WTC11 (cell line): Measurements from ENCODE around the gene FGFRL1.

ENCODE experiments used
- ATF2 ChIP-seq: sonication (generic); formaldehyde crosslinking; IDR thresholded peaks from 2 replicates; pipeline ENCODE4 v1.8.1; 2022; ENCODE audit warnings: low read depth, missing genetic modification reagents, borderline replicate concordance
- EMX1 ChIP-seq: fragments of 250-450 bp; sonication (Bioruptor Pico); IDR thresholded peaks from 2 replicates; pipeline ENCODE4 v1.8.0; 2021; ENCODE audit warnings: mild to moderate bottlenecking
- GABPB1 ChIP-seq: sonication (generic); formaldehyde crosslinking; IDR thresholded peaks from 2 replicates; pipeline ENCODE4 v1.8.1; 2023; ENCODE audit warnings: mild to moderate bottlenecking, missing genetic modification reagents
- JUN ChIP-seq: sonication (generic); formaldehyde crosslinking; IDR thresholded peaks from 2 replicates; pipeline ENCODE4 v1.8.0; 2023; ENCODE audit warnings: mild to moderate bottlenecking, missing genetic modification reagents
- MXD4 ChIP-seq: fragments of 250-450 bp; sonication (Bioruptor Pico); IDR thresholded peaks from 2 replicates; pipeline ENCODE4 v1.8.0; 2021; ENCODE audit warnings: mild to moderate bottlenecking, moderate library complexity, borderline replicate concordance
- TF ChIP-seq, protein P1 (sequence below): fragments of 200-600 bp; IDR thresholded peaks from 2 replicates; pipeline ENCODE4 v1.8.0; 2022; ENCODE audit warnings: antibody characterized with exemption
- TF ChIP-seq, protein P2 (sequence below): sonication (generic); formaldehyde crosslinking; IDR thresholded peaks from 2 replicates; pipeline ENCODE4 v1.8.1; 2023; ENCODE audit warnings: mild to moderate bottlenecking, missing genetic modification reagents, moderate library complexity

DNA sequence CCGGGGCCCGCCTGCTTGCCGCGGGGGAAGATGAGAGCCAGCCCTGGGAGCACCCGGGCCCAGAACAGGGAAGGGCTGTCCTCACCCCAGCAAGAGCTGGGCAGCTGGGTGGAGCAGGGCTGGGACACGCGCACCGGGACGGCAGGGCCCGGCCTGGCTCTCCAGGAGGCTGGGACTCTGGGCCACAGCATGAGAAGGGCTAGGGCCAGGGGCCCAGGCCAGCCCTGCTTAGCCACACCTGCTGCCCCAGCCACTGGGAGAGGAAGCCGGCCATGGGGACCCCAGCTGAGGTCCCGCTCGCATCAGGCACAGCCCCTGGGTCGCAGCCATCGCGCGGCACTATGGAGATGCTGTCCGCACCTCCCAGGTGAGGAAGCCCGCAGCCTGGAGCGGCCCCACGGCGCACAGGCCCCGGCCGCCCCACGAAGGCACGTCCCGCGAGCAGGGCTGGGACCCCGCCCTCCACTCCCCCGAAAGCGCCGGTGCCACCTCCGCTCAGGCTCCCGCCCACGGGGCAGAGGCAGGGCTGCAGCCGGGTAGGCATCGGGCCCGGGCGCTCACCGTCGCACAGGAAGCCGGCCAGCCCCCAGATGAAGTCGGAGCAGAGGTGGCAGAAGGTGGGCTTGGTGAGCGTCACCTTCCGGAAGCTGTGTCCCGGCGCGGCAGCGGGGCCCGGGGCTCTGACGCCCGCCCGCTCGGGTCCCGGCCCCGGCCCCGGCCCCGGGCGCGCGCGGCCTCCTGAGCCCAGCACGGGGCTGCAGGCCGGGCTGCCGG is 38.6 kb upstream of the FGFRL1 start:
- TF ChIP-seq, protein P1, sequence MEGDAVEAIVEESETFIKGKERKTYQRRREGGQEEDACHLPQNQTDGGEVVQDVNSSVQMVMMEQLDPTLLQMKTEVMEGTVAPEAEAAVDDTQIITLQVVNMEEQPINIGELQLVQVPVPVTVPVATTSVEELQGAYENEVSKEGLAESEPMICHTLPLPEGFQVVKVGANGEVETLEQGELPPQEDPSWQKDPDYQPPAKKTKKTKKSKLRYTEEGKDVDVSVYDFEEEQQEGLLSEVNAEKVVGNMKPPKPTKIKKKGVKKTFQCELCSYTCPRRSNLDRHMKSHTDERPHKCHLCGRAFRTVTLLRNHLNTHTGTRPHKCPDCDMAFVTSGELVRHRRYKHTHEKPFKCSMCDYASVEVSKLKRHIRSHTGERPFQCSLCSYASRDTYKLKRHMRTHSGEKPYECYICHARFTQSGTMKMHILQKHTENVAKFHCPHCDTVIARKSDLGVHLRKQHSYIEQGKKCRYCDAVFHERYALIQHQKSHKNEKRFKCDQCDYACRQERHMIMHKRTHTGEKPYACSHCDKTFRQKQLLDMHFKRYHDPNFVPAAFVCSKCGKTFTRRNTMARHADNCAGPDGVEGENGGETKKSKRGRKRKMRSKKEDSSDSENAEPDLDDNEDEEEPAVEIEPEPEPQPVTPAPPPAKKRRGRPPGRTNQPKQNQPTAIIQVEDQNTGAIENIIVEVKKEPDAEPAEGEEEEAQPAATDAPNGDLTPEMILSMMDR, result no peak
- no peak for TF ChIP-seq JUN (CRISPR knock-in tag)
- no peak for TF ChIP-seq EMX1
- no peak for TF ChIP-seq MXD4 (CRISPR knock-in tag)
- no peak for TF ChIP-seq ATF2 (CRISPR knock-in tag)
- no peak for TF ChIP-seq GABPB1 (CRISPR knock-in tag)
- TF ChIP-seq, protein P2, sequence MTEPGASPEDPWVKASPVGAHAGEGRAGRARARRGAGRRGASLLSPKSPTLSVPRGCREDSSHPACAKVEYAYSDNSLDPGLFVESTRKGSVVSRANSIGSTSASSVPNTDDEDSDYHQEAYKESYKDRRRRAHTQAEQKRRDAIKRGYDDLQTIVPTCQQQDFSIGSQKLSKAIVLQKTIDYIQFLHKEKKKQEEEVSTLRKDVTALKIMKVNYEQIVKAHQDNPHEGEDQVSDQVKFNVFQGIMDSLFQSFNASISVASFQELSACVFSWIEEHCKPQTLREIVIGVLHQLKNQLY (CRISPR knock-in tag), result no peak
